Sigmoid colon (tissue), 7 donors: ENCODE results near the gene ACOT7. TPM values are rescaled to one million over a fixed set of nuclear protein-coding genes. Genes with fewer than 3 reads are reported as not detected.

Experiments used
- DNase-seq: peaks from one replicate; pipeline ENCODE4 v3.0.0-alpha.2; 2019
- H3K27ac ChIP-seq, 4 donors: fragments of 200-600 bp; sonication (generic); one replicate each; pipeline ENCODE4 v1.5.1; 2016 to 2019; ENCODE audit warnings: mild to moderate bottlenecking in 1 of 4
- H3K27me3 ChIP-seq, 3 donors: fragments of 200-600 bp; sonication (generic); one replicate each; pipeline ENCODE4 v1.5.1; 2019; ENCODE audit warnings: mild to moderate bottlenecking in 1 of 3
- H3K36me3 ChIP-seq, 4 donors: fragments of 200-600 bp; sonication (generic); one replicate each; pipeline ENCODE4 v1.5.1; 2016 to 2019
- H3K4me1 ChIP-seq, 4 donors: fragments of 200-600 bp; sonication (generic); one replicate each; pipeline ENCODE4 v1.5.1; 2017 to 2019
- H3K4me3 ChIP-seq, 4 donors: fragments of 200-600 bp; sonication (generic); one replicate each; pipeline ENCODE4 v1.5.1; 2017 to 2019; ENCODE audit warnings: mild to moderate bottlenecking in 2 of 4, moderate library complexity in 1 of 4
- H3K9me3 ChIP-seq, 4 donors: fragments of 200-600 bp in 3 of 4; sonication (generic) in 3 of 4; one replicate each; pipeline versions ENCODE4 v1.5.1 to v1.6.1; 2013 to 2019
- EP300 ChIP-seq, 4 donors: sonication (generic); formaldehyde crosslinking; IDR thresholded peaks; one replicate each; pipeline ENCODE4 v1.6.1; 2017; ENCODE audit warnings: antibody characterized with exemption in 4 of 4
- POLR2A ChIP-seq, 2 donors: fragments of 450-650 bp; IDR thresholded peaks; one replicate each; pipeline ENCODE4 v1.6.1; 2016; ENCODE audit warnings: antibody characterized with exemption in 2 of 2, mild to moderate bottlenecking in 2 of 2, moderate library complexity in 2 of 2
- POLR2AphosphoS5 ChIP-seq, 4 donors: sonication (generic); formaldehyde crosslinking; IDR thresholded peaks; one replicate each; pipeline ENCODE4 v1.6.1; 2017; ENCODE audit warnings: antibody characterized with exemption in 4 of 4
- WGBS, 2 donors: extraction: QIAGEN DNeasy Blood & Tissue Kit; methylation state at CpG; one replicate each; pipeline ENCODE4 v1.1.7; 2013; 5-methylcytosine and 5-hydroxymethylcytosine counted together
- intact Hi-C: fragments of 100-400 bp; cut with DNase I; formaldehyde crosslinking; loops from one replicate; pipeline ENCODE4 v1.15.1; 2023
- polyA plus RNA-seq, 3 donors: library from polyadenylated mRNA; stranded (reverse); fragments of 200-250 nt; gene quantifications; one replicate each; pipeline ENCODE4 v1.2.3, GENCODE V29; 2013
- total RNA-seq, 4 donors: library from RNA; depleted of rRNA; stranded (reverse); fragments of >200 nt; gene quantifications; one replicate each; pipeline ENCODE4 v1.1.0, GENCODE V29; 2016
- TF ChIP-seq, protein P1 (sequence below), 4 experiments: fragments of 450-650 bp in 3 of 4; fragments of 200-600 bp in 1 of 4; IDR thresholded peaks; one replicate each; pipeline ENCODE4 v1.5.1; 2016 to 2019; ENCODE audit warnings: antibody characterized with exemption in 4 of 4, mild to moderate bottlenecking in 3 of 4, moderate library complexity in 2 of 4
- donor health status: healthy with polysubstance abuse.
- donor health status: Bipolar disorder and iron deficiency.
- donor health status: healthy.

ACOT7 gene
- total and polyA plus RNA-seq, 7 donors = 17.9 to 81.0 (median 26.5) TPM

DNA sequence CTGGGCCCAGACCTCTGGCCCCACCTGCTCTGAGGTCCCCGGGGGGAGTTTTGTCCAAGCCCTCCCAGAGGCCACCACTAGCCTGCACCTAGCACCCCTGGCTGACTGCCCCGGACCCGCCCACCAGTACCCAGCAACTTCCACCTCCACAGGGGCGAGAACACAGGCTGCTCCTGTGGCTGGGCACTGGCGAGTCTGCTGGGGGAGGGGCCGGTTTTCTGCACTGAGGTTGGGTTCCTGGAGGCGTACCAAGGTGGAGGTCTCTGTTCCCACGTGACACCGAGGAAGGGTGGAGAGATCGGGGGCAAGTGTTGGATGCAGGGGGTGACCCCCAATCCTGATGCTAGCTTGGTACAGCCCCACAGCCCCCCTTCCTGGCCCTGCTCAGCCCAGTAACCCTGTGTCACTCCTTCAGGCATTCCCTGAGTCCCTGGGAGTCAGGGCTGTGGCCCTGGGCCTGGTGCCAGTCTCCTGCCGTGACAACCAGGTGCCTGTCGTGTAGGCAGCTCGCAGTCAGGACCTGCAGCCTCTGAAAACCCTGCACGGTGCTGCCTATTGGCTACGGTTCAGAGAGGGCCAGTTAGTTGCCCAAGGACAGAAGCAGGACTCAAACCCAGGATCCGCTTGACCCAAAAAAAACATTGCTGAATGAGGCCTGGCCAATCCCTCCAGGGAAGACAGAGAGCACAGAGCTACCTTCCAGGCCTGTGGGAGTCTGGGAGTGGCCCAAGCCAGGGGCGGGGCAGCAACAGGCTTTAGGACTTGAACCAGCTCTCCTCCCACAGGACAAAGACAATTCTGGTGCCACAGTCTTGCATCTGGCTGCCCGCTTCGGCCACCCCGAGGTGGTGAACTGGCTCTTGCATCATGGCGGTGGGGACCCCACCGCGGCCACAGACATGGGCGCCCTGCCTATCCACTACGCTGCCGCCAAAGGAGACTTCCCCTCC lies 34.1 kb upstream of the ACOT7 start:
- TF ChIP-seq, protein P1, sequence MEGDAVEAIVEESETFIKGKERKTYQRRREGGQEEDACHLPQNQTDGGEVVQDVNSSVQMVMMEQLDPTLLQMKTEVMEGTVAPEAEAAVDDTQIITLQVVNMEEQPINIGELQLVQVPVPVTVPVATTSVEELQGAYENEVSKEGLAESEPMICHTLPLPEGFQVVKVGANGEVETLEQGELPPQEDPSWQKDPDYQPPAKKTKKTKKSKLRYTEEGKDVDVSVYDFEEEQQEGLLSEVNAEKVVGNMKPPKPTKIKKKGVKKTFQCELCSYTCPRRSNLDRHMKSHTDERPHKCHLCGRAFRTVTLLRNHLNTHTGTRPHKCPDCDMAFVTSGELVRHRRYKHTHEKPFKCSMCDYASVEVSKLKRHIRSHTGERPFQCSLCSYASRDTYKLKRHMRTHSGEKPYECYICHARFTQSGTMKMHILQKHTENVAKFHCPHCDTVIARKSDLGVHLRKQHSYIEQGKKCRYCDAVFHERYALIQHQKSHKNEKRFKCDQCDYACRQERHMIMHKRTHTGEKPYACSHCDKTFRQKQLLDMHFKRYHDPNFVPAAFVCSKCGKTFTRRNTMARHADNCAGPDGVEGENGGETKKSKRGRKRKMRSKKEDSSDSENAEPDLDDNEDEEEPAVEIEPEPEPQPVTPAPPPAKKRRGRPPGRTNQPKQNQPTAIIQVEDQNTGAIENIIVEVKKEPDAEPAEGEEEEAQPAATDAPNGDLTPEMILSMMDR (IDR thresholded peaks at IDR 0.05) = no peak
- Histone ChIP-seq H3K4me1 (peaks cover 0 to 27% (median 21%) of the 10 kb centered on the region in 4 donors), H3K4me3 (no peak overlapping the region), H3K36me3 (no peaks in the 10 kb centered on the region), H3K9me3 (no peaks in the 10 kb centered on the region), H3K27me3 (peaks cover 31 to 81% (median 73%) of the 10 kb centered on the region in 3 donors), H3K27ac (no peak overlapping the region)
- no peak for DNase-seq
- intact Hi-C loops = no loop called here
- WGBS, 2 donors = 30 to 71% methylated on average over 26 of the region's 26 CpGs

GRCh38 chr1:6426972-6427350 lies 33.4 kb upstream of the ACOT7 start:
- intact Hi-C loops = no loop called here

GRCh38 chr1:6426277-6426971 lies 32.9 kb upstream of the ACOT7 start:
- intact Hi-C loops = no loop called here
- no peak for TF ChIP-seq POLR2AphosphoS5 (IDR thresholded peaks at IDR 0.05)
- no peak for TF ChIP-seq EP300 (IDR thresholded peaks at IDR 0.05)
- no peak for TF ChIP-seq POLR2A (IDR thresholded peaks at IDR 0.05)
- TF ChIP-seq, protein P1 (IDR thresholded peaks at IDR 0.05) = no peak
- H3K9me3 ChIP-seq = no peaks in the 10 kb centered on the region
- peaks cover 31 to 94% (median 85%) of the 10 kb centered on the region in 3 donors for H3K27me3 ChIP-seq
- WGBS, 2 donors = 56 to 85% methylated on average over 9 of the region's 9 CpGs
- H3K36me3 ChIP-seq = no peaks in the 10 kb centered on the region
- no peak overlapping the region for H3K27ac ChIP-seq
- no peak overlapping the region for H3K4me3 ChIP-seq
- no peak for DNase-seq
- peaks cover 0 to 27% (median 21%) of the 10 kb centered on the region in 4 donors for H3K4me1 ChIP-seq

More at GRCh38 chr1:6426972-6427350, 33.4 kb upstream of the ACOT7 start:
- TF ChIP-seq EP300 (IDR thresholded peaks at IDR 0.05) (no peak), POLR2A (IDR thresholded peaks at IDR 0.05) (no peak), POLR2AphosphoS5 (IDR thresholded peaks at IDR 0.05) (no peak)
- TF ChIP-seq, protein P1 (IDR thresholded peaks at IDR 0.05) = no peak
- H3K27ac ChIP-seq = no peak overlapping the region
- no peaks in the 10 kb centered on the region for H3K9me3 ChIP-seq
- whole genome bisulfite sequencing, 2 donors = 68 to 87% methylated on average over 10 of the region's 10 CpGs
- H3K27me3 ChIP-seq = peaks cover 31 to 88% (median 79%) of the 10 kb centered on the region in 3 donors
- no peak for DNase-seq
- no peak overlapping the region for H3K4me3 ChIP-seq
- no peaks in the 10 kb centered on the region for H3K36me3 ChIP-seq
- peaks cover 0 to 27% (median 21%) of the 10 kb centered on the region in 4 donors for H3K4me1 ChIP-seq

GRCh38 chr1:6425658-6426057 lies 32.1 kb upstream of the ACOT7 start:
- Histone ChIP-seq H3K27ac (no peak overlapping the region), H3K4me3 (no peak overlapping the region), H3K36me3 (no peaks in the 10 kb centered on the region), H3K4me1 (peaks cover 0 to 31% (median 24%) of the 10 kb centered on the region in 4 donors), H3K27me3 (peaks cover 36 to 99% (median 92%) of the 10 kb centered on the region in 3 donors), H3K9me3 (no peaks in the 10 kb centered on the region)
- TF ChIP-seq EP300 (IDR thresholded peaks at IDR 0.05) = no peak
- TF ChIP-seq POLR2A (IDR thresholded peaks at IDR 0.05) = no peak
- TF ChIP-seq, protein P1 (IDR thresholded peaks at IDR 0.05) = no peak
- no peak for TF ChIP-seq POLR2AphosphoS5 (IDR thresholded peaks at IDR 0.05)
- WGBS, 2 donors = 67 to 80% methylated on average over 6 of the region's 6 CpGs
- DNase-seq = no peak
- intact Hi-C loops = no loop called here
